Activated T-helper 1 cell treated with Interleukin-2 at 50 U/mL for 16 hours (primary cell): ENCODE data around the gene GARNL3.

ENCODE experiments used
- DNase-seq: peaks from one replicate; pipeline ENCODE4 v3.0.0-alpha.2; 2020; ENCODE audit warnings: low read depth

GARNL3 gene

DNA sequence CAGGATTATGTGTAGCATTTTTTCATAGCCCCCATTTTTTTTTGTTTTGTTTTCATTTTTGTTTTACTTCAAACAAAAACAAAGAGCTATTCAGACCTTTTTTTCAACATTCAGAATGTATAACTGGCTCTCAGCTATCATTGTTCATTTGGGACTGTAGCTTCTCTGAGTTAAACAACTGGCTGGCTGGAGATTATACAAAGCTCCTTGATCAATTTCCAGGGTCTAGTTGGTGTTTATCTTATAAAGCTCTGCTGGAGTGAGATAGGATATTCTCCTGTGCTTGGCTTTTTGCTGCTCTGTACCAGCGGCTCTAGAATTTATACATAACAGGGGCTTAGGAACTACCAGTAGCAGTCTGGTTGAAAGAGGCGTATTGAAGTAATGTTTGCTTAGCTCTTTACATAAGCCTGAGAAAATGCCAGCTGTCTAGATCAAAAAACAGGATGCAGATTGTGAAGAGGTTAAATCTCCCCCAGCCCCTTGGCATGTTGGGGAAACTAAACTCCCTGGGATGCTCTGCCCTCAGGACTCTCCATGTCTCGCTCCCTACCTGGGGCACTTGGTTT, 15.2 kb downstream of the GARNL3 start:
- no peak for DNase-seq

DNA sequence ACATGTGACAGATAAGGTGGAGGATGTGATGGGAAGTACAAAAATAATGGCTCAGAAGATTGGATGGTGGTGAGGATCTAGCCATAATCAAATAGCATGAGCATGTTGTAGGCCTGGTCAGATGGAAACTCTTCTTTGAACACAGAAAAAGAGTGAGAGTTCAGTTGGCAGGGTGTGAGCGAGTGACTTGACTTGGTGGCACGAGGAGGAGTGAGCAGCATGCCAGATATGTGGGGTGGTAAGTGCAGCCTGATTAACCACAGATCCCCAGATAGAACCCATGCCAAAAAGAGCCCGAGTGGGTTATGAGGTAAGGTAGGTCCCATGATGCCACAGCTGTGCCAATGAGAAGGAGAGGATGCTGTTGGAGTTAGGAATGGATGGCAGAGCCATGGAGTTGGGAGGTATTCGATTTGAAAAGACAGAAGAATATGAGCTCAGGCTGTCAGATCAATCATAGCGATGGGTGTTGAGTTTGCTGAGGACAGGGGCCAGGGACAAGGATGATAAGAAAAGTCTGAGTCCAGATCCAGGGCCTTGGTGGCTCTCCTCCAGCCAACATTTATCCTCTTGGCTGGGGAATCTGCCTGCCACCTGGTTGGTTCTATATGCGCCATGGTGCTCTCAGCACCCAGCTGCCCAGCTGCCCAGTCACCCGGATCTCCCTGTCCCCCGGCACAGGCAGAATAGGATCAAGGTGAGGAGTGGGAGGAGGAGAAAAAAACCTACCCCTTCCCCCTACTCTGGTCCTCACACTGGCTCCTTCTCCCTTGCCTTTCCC, 16.5 kb downstream of the GARNL3 start:
- no peak for DNase-seq

DNA sequence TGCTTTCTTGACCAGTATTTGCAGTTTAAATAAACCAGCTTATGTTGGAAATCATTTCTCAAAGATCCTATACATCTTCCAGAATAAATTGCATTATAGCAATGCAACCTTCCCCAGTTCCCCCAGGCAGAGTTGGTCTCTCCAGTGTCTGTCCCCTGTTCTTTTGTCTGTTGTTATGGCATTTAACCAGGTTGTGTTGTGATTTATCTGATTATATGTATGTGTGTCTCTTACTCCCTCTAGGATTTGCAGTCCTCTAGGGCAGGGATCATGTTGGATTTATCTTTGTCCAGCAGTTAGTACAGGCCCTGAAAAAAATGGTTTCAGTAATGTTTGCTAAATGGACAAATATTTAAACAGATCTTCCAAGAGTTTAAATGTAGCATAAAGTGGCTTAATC, 17.3 kb downstream of the GARNL3 start:
- DNase-seq: no peak

DNA sequence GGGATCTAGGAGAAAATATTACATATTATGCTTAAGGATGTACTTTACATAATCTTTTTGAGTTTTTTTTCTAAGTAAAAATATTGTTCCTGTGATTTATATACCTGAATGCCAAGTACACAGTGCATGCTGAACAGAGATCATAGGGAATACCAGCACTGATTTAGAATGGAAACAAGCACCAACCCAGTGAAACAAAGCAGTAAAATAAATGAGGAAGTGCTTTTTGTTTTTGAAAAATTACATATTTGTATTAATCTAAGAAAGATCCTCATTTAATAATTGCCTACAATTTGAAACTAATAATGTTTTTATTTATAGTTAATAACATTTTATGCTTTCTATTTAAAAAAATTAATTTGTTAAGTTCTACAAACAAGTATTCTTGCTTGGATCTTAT, 18.0 kb downstream of the GARNL3 start:
- DNase-seq: no peak

DNA sequence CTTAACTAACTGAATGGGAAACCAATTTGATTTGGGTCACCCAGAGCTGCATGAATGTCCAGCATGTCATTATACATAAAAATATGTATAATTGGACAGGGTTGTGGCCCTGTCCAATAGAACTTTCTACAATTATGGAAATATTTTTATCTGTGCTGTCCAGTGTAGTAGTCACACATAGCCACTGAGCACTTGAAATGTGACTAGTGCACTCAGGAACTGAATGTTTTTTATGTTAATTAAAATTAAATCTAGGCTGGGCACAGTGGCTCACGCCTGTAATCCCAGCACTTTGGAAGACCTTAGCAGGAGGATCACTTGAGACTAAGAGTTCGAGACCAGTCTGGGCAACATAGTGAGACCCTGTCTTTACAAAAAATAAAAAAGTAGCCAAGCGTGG, 18.6 kb downstream of the GARNL3 start:
- DNase-seq: no peak

DNA sequence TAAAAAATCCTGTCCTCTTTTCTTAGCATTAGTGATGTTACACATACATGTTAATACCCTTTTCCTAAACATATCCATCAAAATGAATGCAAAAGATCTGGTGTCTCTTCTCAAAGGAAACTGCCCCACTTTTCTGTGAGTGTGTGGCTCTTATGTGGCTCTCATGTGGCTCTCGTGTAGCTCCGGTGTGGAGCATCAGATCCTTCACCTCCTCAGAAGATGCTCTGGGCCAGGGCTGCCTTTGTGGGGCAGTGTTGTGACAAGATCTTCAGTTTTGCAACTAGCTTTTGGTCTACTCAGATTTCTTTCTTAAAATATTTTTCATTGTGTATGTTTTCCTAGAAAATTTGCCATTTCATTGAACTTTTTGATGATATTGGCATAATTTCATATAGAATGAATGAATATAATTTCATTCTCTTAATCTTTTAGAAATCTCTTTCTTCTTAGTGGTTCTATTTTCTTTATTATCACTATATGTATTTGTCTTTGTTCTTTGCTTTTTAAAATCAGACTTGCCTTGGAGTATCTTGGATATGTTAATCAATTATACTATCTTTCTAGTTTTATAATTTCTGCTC, 19.4 kb downstream of the GARNL3 start:
- DNase-seq: no peak

DNA sequence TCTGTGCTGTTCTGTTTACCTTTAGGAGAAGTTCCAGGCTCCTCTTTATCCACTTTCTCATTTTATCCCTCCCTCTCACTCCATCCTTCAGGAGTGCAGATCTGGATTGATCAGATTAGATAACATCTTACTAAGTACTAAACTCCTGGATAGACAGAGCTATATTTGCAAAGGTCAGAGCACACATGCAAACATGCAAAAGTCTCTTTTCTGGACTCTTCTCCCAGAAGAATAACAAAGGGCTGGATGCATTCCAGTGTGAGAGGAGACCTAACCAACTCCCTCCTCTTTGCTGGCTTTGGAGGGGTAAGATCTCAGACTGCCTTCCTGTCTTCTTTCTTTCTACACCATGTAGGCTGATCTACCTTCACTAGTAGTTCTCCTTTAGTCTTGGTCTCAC, 21.4 kb downstream of the GARNL3 start:
- DNase-seq: no peak

DNA sequence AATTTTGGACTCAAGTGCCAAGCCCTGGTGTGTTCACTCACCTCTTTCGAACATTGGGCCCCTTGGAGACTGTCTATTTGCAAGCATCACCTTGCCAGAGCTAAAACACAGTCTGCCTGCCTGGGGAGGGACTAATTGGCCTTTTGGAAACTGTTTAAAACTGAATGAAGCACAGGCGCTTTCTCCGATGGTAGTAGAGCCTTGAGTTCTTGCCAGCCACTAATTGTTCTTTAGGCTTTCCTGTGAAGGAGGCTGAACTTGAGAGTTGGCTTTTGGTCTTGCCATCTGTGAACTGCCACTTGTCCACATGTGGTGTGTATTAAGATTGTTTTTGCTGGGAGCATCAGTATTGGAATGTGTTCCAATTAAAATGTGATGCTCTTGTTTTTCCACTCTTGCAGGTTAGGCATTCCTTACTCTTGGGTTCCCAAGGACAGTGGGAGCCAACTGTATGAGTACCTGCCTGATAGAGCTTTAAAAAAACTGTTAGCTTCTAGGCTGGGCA, 26.0 kb downstream of the GARNL3 start:
- DNase-seq: no peak

DNA sequence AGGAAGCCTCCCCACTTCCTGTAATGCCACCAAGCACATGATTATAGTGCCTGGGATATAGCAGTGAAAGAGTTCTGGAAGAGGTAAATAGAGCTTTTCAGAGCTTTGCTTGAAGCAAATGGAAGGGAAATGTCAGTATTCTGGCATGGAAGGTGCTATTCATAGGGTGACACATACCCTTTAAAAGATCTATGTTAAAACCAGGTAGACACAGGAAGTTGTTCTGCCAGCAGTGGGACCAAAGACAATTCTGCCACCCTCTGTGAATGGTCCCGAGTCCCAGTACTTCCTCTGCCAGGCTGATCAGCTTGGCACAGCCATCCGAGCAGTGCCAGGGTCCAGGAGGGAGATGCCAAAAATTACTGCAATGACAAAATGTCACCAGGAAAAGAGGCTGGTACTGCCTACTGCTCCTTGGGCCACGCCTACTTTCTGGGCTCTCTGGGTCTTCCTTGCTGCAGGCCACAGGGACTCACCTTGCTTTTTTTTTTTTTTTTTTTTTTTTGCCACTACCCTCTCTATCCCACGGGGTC, 26.7 kb downstream of the GARNL3 start:
- DNase-seq: no peak

DNA sequence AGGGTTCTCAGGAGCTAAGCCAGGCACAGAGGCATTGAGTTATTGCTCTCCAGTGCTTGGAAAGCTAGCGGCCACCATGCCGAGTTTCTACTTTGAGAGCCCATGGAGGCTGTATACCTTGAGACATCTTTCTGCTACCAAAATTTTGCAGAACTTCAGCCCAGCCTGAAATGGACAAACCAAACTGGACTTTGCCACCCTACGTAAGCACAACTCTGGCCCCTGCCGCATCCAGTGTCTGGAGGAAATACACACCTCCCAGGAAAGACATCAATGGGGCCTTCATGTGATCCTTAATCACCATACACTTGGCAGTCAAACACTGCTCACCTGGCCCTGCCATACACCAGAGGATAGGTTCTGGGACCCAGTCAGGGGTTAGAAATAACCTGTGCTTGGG, 27.8 kb downstream of the GARNL3 start:
- DNase-seq: no peak

DNA sequence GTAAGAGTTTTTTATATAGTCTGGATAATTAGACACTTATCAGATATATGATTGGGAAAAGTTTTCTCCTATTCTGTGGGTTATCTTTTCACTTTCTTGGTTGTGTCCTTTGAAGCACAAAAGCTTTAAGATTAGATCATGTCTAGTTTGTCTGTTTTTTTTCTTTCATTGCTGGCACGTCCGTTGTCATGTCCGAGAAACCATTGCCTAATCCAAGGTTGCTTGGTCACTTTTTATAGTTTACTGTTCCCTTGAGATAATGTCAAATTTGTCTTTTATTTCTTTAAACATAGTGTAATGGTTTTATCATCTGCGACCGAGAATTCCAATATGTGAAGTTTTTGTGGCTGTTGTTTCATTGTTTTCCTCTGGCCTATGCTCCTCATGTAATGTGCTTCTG, 28.8 kb downstream of the GARNL3 start:
- DNase-seq: no peak

DNA sequence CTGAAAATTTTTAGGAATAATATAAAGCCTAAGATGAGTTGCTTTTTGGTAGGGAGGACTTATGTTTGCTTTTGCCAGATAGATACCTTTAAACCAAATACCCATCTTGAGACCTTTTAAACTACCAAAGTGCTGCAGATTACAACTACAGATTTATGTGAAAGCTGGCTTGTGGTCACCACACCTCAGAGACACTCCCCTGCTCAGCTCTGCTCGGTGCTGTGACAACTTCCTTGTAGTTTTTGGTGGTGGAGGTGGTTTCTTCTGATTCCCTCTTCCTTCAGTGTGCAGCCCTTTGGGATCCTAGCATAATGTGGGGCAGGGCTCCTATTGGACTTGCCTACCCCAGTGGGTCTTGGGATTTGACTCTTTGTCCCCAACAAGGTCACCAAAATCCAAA, 29.2 kb downstream of the GARNL3 start:
- no peak for DNase-seq

DNA sequence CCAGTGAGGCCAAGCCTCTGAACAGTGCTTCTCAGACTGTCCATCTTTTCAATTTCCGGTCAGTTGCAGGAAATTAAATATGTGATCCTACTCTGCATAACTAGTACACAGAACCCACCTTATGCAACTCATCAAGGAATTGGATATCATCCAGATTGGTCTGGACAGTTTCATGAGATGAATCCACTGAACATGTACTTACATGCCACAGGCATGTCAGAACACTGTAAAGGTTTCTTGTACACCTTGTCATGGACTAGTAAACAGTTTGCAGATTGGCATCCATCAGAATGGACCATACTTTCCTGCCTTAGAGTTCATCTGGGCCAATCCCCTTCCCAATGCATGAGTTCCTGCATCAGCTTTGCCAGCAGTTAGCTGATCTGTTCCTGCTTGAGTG, 30.4 kb downstream of the GARNL3 start:
- no peak for DNase-seq

DNA sequence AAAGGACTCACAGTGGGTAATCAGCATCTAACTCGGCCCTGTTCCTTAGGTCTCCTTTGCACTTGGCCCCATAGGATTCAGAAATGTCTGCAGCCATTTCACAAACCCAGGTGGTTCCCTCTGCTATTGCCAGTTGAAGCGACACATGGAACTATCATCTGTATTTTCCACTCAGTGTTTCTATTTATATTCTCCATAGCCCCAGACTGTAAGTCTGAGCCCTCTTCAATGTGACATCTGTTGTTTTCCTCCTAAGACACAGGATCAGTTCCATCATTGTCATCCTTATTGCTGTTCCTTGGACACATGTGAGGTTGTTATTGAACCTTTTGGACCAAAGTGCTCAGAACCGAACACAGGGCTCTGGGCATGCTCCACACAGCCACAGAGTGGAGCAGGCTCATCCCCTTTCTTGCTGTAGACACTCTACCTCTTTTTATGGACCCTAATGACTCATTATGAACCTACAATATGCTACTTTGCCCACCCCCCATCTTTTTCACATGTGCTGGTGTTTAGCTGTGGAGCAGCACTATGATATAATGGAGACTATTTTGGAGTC, 36.4 kb downstream of the GARNL3 start:
- no peak for DNase-seq

DNA sequence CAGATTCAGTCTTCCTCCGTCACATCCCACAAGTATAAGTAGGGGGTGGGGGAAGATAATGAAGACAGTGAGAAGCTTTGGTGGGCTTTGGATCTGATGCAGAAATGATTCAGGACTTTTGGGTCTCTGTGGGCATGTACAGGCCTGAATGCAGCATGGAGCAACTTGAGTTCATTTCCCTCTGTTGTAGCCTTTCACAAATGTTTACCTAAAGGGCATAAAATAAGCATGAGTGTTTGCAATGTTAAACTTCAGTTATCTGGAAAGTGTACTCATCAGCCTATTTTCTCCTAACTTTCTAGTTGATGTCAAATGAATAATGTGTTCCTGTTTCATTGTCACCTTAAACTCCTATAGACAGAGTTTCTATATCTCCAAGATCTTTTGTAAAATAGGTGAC, 39.3 kb downstream of the GARNL3 start:
- DNase-seq: no peak

DNA sequence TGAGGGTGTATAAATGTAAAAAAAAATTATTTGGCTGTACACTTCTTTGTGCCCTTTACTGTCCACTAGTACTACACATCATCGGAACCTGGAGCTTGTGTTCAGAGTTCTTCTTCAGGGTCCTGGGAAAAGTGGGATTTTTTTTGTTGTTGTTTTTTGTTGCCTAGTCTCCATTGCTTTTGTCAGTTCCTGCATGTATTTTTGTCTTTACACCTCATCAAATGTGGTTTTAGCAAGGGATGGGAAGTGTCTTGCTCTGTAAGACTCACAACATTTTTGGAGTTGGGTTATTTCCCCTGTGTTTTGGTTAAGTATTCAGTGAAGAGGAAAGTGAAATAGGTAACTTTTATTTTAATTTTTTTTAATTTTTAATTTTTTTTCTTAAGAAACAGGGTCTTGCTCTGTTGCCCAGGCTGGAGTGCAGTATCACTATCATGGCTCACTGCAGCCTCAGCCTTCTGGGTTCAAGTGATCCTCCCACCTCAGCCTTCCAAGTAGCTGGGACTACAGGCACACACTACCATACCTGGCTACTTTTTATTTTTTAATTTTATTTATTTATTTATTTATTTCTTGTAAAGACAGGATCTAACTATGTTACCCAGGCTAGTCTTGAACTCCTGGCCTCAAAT, 40.7 kb downstream of the GARNL3 start:
- no peak for DNase-seq

DNA sequence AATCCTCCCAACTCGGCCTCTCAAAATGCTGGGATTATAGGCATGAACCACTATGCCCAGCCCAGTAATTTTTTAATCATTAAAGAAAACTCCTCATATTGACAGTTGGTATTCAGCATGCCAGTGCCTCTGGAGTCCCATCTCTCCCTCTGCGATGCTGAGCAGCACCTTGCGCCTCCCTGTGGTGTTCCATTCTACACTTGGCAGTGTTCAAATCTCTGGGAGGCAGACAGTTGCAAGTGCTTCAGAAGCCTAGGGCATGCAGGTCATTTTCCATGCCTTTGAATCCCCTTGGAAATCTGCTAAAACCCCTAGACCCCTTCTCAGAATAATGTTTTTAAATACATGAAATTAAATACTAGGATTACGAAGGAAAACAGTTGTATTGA, 41.3 kb downstream of the GARNL3 start:
- no peak for DNase-seq

DNA sequence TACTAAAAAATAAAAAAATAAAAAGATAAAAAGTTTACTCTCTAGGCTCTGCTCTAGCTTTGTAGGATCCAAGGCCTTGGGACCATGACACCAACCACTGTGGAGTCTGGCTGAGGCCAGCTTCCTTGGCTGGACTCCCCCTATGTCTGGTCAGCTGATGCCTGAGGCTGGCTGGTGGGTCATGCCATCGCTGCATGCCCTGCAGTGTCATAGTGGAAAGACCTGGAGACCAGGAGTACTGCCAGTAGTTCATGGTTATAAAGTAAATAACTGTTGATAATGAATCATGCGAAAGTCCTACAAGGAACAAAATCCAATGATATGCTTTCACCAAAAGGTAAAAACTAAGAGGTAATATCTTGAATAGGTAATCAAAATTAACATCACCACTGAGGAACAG, 43.2 kb downstream of the GARNL3 start:
- no peak for DNase-seq

DNA sequence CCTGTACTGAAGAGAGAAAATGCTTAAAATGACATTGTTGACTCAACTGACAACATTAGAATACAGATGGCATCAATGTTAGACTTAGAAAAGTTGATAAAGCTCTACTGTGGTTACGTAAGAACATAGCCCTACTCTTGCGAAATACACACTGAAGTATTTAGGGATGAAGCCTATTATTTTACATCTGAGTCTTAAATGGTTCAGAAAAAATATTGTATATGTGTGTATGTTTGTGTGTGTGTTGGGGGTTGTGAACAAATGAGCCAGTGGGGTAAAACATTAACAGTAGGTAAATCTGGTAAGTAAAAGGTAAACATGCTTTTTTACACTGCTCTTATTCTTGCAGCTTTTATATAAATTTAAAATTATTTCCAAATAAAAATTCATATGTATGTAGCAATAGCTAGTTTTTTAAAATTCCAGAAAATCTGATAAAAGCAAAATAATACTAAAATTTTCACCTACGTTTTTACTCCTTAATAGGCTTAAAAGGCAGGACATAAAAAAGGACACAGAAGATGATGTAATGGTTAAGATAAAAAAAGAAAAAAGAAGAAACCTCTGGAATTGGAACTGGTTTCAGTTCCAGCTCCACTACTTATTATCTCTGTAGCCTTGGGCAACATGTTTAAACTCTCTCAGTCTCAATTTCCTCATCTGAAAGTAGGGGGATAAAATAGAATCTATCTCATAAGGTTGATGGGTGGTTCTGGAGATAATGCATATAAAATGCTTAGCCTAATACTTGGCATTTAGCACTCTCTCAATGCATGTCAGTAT, 44.3 kb downstream of the GARNL3 start:
- no peak for DNase-seq

DNA sequence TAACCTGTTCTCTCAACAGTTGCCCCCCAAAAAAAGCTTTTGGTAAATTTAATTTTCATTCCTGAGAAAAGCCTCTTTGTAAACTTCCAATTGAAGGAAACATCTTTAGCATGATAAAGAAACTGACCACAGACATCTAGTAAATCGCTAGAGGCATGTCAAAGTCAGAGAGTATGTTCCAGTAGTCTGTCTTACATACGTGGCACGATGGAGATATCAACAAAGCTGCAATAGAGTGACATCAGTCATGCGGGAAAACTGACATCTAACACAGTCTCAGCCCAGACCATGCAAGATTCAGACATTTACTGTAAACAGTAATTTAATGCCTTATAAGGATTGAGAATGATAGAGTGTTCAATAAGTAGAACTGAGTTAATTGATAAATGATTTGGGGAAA, 45.1 kb downstream of the GARNL3 start:
- no peak for DNase-seq

DNA sequence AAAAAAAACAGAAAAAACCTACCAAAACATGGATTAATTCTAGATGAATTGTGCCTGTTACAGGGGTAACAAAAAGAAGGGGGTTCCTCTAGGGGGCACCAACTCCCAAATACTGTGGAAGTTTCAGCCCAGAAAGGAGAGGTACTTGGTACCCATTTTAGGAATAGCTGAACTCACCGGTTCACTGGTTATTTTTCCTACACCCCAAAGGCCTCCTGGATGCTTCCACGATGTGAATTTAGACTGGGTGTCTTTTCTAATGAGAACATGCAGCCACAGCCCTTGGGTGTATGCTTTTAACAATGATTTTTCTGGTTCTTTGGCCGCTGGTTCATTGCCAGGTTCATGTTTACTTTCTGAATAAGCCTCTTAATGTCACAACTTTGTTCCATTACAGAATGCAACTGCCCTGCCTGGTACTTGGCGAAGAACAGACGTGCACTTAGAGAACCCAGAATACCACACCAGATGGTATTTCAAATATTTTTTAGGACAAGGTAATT, 46.7 kb downstream of the GARNL3 start:
- no peak for DNase-seq
